Lung (tissue), 12 donors: Measurements from ENCODE around the gene LCE1E. TPM values are rescaled to one million over a fixed set of nuclear protein-coding genes. Genes with fewer than 3 reads are reported as not detected.

ENCODE experiments used
- ATAC-seq: fragments of 200-7000 bp; cut with Tn5 transposase; one replicate; pipeline ENCODE4 v1.9.1; 2020; ENCODE audit warnings: moderate number of reproducible peaks; ENCODE audit not compliant: insufficient read depth, low FRiP score
- DNase-seq, 3 donors: peaks; one replicate each; pipeline ENCODE4 v3.0.0-alpha.2; 2013 to 2017
- H3K27ac ChIP-seq, 2 donors: one replicate each; pipeline ENCODE4 v1.5.1; 2013; ENCODE audit warnings: mild to moderate bottlenecking in 2 of 2, moderate library complexity in 2 of 2, control low read depth in 1 of 2, inconsistent platforms in 1 of 2, low read depth in 1 of 2, low read length in 1 of 2
- H3K27me3 ChIP-seq, 3 donors: one replicate each; pipeline ENCODE4 v1.5.1; 2013; ENCODE audit warnings: low read length in 2 of 3; ENCODE audit not compliant: control insufficient read depth in 3 of 3, insufficient read depth in 3 of 3
- H3K36me3 ChIP-seq, 4 donors: one replicate each; pipeline ENCODE4 v1.5.1; 2013; ENCODE audit warnings: low read length in 4 of 4, mild to moderate bottlenecking in 1 of 4, moderate library complexity in 1 of 4; ENCODE audit not compliant: control insufficient read depth in 4 of 4, insufficient read depth in 4 of 4
- H3K4me1 ChIP-seq, 5 donors: one replicate each; pipeline ENCODE4 v1.5.1; 2013; ENCODE audit warnings: low read length in 5 of 5, mild to moderate bottlenecking in 2 of 5, moderate library complexity in 1 of 5; ENCODE audit not compliant: control insufficient read depth in 5 of 5, insufficient read depth in 5 of 5
- H3K4me3 ChIP-seq: one replicate; pipeline ENCODE4 v1.5.1; 2013; ENCODE audit warnings: mild to moderate bottlenecking, control low read depth, moderate library complexity
- H3K9ac ChIP-seq, 2 donors: one replicate each; pipeline ENCODE4 v1.5.1; 2013; ENCODE audit warnings: low read length in 2 of 2, control low read depth in 1 of 2; ENCODE audit not compliant: insufficient read depth in 1 of 2
- H3K9me3 ChIP-seq, 4 donors: one replicate each; pipeline ENCODE4 v1.5.1; 2013; ENCODE audit warnings: low read length in 3 of 4, mild to moderate bottlenecking in 1 of 4, moderate library complexity in 1 of 4; ENCODE audit not compliant: control insufficient read depth in 4 of 4, insufficient read depth in 3 of 4
- CTCF ChIP-seq: IDR thresholded peaks from 2 replicates; pipeline ENCODE4 v1.5.1; 2012; ENCODE audit warnings: mild to moderate bottlenecking; ENCODE audit errors: control extremely low read depth, extremely low read depth
- WGBS, 2 donors: extraction: QIAGEN DNeasy Blood & Tissue Kit; methylation state at CpG; one replicate each; pipeline ENCODE4 v1.1.7; 2013; 5-methylcytosine and 5-hydroxymethylcytosine counted together
- polyA plus RNA-seq, 2 donors: library from polyadenylated mRNA; stranded (reverse); fragments of 200-250 nt; gene quantifications; one replicate each; pipeline ENCODE4 v1.2.1, GENCODE V29; 2013
- total RNA-seq, 2 donors: library from RNA; depleted of rRNA in 1 of 2; stranded (reverse); fragments of >200 nt in 1 of 2; gene quantifications; one replicate each; pipeline ENCODE4 v1.2.1, GENCODE V29; 2014 to 2021
- donor health status: control.
- donor health status: control.
- donor health status: Bipolar disorder and iron deficiency.
- donor health status: healthy.
- donor health status: DM: yes; HTN: yes; CAD: no.

Gene LCE1E
- total and polyA plus RNA-seq, 4 donors, result not detected

GRCh38 chr1:152823294-152823693 is 37.2 kb downstream of the LCE1E start:
- ATAC-seq (no peak), DNase-seq (no peak)
- H3K27ac ChIP-seq, result no peak overlapping the region
- 44% methylated on average over 5 of the region's 5 CpGs for WGBS, 2 donors
- peaks cover 0 to 4% (median 0%) of the 10 kb centered on the region in 3 donors for H3K27me3 ChIP-seq
- no peaks in the 10 kb centered on the region for H3K36me3 ChIP-seq
- H3K9ac ChIP-seq, result no peak overlapping the region
- H3K9me3 ChIP-seq, result no peaks in the 10 kb centered on the region
- H3K4me3 ChIP-seq, result no peak overlapping the region
- TF ChIP-seq CTCF, result no peak
- H3K4me1 ChIP-seq, result no peaks in the 10 kb centered on the region

GRCh38 chr1:152824964-152825363 is 38.9 kb downstream of the LCE1E start:
- Histone ChIP-seq H3K27me3 (peaks cover 0 to 4% (median 0%) of the 10 kb centered on the region in 3 donors), H3K4me3 (no peak overlapping the region), H3K9me3 (peaks cover 0 to 2% (median 0%) of the 10 kb centered on the region in 4 donors), H3K4me1 (no peaks in the 10 kb centered on the region), H3K9ac (no peak overlapping the region), H3K36me3 (no peaks in the 10 kb centered on the region), H3K27ac (no peak overlapping the region)
- DNase-seq (no peak), ATAC-seq (no peak)
- TF ChIP-seq CTCF, result no peak

- ATAC-seq, result no peak
- Histone ChIP-seq H3K4me1 (no peaks in the 10 kb centered on the region), H3K36me3 (no peaks in the 10 kb centered on the region), H3K9me3 (peaks cover 0 to 2% (median 0%) of the 10 kb centered on the region in 4 donors), H3K27ac (no peak within 1 kb of the TSS), H3K4me3 (no peak within 1 kb of the TSS), H3K9ac (no peak within 1 kb of the TSS), H3K27me3 (peaks cover 0 to 4% (median 0%) of the 10 kb centered on the region in 3 donors)
- WGBS, 2 donors, result 88 to 94% methylated on average over 2 of the region's 2 CpGs
- no peak for DNase-seq
- no peak for TF ChIP-seq CTCF
These were observed 41.1 kb downstream of the LCE1E start, which contains the start of gene LCE1A for GRCh38 chr1:152827173-152827572. Gene LCE1A, plus strand, starts transcription at chr1:152827473. Its CDS starts 0 bp downstream, at chr1:152827473.

- ATAC-seq (no peak), DNase-seq (no peak)
- peaks cover 0 to 2% (median 0%) of the 10 kb centered on the region in 4 donors for H3K9me3 ChIP-seq
- no peaks in the 10 kb centered on the region for H3K27me3 ChIP-seq
- no peak for TF ChIP-seq CTCF
- no peak overlapping the region for H3K4me3 ChIP-seq
- H3K36me3 ChIP-seq, result no peaks in the 10 kb centered on the region
- WGBS, 2 donors, result 61 to 77% methylated on average over 2 of the region's 2 CpGs
- H3K4me1 ChIP-seq, result no peaks in the 10 kb centered on the region
- H3K27ac ChIP-seq, result no peak overlapping the region
- no peak overlapping the region for H3K9ac ChIP-seq
These were observed 50.8 kb downstream of the LCE1E start for GRCh38 chr1:152836870-152837269.
